Measurements from ENCODE around the gene LY6G6F. TPM values are rescaled to one million over a fixed set of nuclear protein-coding genes. Genes with fewer than 3 reads are reported as not detected.

The LY6G6F gene
- polyA plus RNA-seq, 1 of the 3 experiments (the other 2 are of a cell fraction): not detected

GRCh38 chr6:31732029-31732428 lies 25.4 kb downstream of the LY6G6F start:
- Histone ChIP-seq H3K9me3 (no peaks in the 10 kb centered on the region), H3K4me3 (ENCODE audit: low read depth in 2 of 2, low read length in 1 of 2) (no peak overlapping the region), H3F3A (replicated peaks; ENCODE audit: insufficient read depth) (peaks cover 51% of the 10 kb centered on the region), H3K27ac (ENCODE audit: low read depth in 2 of 2, low read length in 1 of 2) (peak overlapping the region in 1 of 2 experiments; percentile 94; a peak in 2 of 4 replicates), H3K36me3 (replicated peaks in 1 of 2; ENCODE audit: control insufficient read depth in 1 of 2, insufficient read depth in 2 of 2, low read length in 1 of 2) (peaks cover 37 to 53% of the 10 kb centered on the region in 2 experiments), H3K9me2 (no peaks in the 10 kb centered on the region), H4K20me1 (ENCODE audit: insufficient read depth) (peaks cover 27% of the 10 kb centered on the region), H3K4me2 (peak overlapping the region; percentile 21; the same call in 1 of the 2 replicates), H3K4me1 (ENCODE audit: control insufficient read depth in 1 of 2, insufficient read depth in 2 of 2, low read depth in 1 of 2, low read length in 1 of 2) (peaks cover 26 to 28% of the 10 kb centered on the region in 2 experiments; a peak in 3 of 4 replicates), H2AFZ (ENCODE audit: low read depth) (no peak overlapping the region), H3K79me2 (ENCODE audit: insufficient read depth) (peaks cover 71% of the 10 kb centered on the region), H3K9ac (no peak overlapping the region), H3K27me3 (ENCODE audit: insufficient read depth) (no peaks in the 10 kb centered on the region)
- ChIA-PET CTCF (interaction anchor here (1.3 to 7.3 kb wide), 3 partner anchors 8 to 99 kb away, joined by 3 to 45 read pairs (median 39); partner anchors contain the start of gene MSH5), POLR2A (no interaction called here)
- no peak for TF ChIP-seq RCOR1 (IDR thresholded peaks at IDR 0.05; ENCODE audit: low read length)
- no peak for TF ChIP-seq NRF1 (IDR thresholded peaks at IDR 0.05; ENCODE audit: low read depth, low read length)
- no peak for TF ChIP-seq EZH2phosphoT487 (IDR thresholded peaks at IDR 0.05; ENCODE audit: borderline replicate concordance, low read depth)
- no peak for TF ChIP-seq CHD2 (IDR thresholded peaks at IDR 0.05; ENCODE audit: low read length, partially characterized antibody)
- no peak for TF ChIP-seq RFX5 (IDR thresholded peaks at IDR 0.05; ENCODE audit: low read length)
- TF ChIP-seq REST (IDR thresholded peaks at IDR 0.05; ENCODE audit: low read depth, low read length): no peak
- no peak for TF ChIP-seq FOXJ3 (CRISPR knock-in tag; IDR thresholded peaks at IDR 0.05)
- no peak for TF ChIP-seq PBX3 (IDR thresholded peaks at IDR 0.05)
- no peak for TF ChIP-seq IRF3 (IDR thresholded peaks at IDR 0.05; ENCODE audit: low read depth, low read length)
- no peak for TF ChIP-seq TAF1 (IDR thresholded peaks at IDR 0.05; ENCODE audit: borderline replicate concordance, low read depth, low read length)
- no peak for TF ChIP-seq JUND (IDR thresholded peaks at IDR 0.05)
- no peak for TF ChIP-seq RAD21 (IDR thresholded peaks at IDR 0.05; ENCODE audit: low read length)
- TF ChIP-seq FOSL2 (IDR thresholded peaks at IDR 0.05; ENCODE audit: borderline replicate concordance, low read depth): no peak
- no peak for TF ChIP-seq ELF1 (IDR thresholded peaks at IDR 0.05)
- TF ChIP-seq FOXM1 (IDR thresholded peaks at IDR 0.05; ENCODE audit: low read depth): no peak
- no peak for TF ChIP-seq CTCF (IDR thresholded peaks at IDR 0.05)
- no peak for DNase-seq
- 94% methylated on average over 3 of the region's 3 CpGs for WGBS (ENCODE audit: low lambda C conversion rate)
